AG10803 (cell line): Measurements from ENCODE around the gene POLDIP2.

Source experiments
- DNase-seq: peaks from one replicate; pipeline ENCODE4 v3.0.0; 2010; ENCODE audit warnings: low read depth
- H3K4me3 ChIP-seq: 2 replicates; pipeline ENCODE4 v1.5.1; 2011; ENCODE audit warnings: mild to moderate bottlenecking, low read length, control low read depth
- CTCF ChIP-seq: conservative IDR thresholded peaks from 2 replicates; pipeline ENCODE4 v1.5.1; 2011; ENCODE audit warnings: mild to moderate bottlenecking, low read length, control low read depth, inconsistent platforms

POLDIP2 gene, protein sequence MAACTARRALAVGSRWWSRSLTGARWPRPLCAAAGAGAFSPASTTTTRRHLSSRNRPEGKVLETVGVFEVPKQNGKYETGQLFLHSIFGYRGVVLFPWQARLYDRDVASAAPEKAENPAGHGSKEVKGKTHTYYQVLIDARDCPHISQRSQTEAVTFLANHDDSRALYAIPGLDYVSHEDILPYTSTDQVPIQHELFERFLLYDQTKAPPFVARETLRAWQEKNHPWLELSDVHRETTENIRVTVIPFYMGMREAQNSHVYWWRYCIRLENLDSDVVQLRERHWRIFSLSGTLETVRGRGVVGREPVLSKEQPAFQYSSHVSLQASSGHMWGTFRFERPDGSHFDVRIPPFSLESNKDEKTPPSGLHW

DNA sequence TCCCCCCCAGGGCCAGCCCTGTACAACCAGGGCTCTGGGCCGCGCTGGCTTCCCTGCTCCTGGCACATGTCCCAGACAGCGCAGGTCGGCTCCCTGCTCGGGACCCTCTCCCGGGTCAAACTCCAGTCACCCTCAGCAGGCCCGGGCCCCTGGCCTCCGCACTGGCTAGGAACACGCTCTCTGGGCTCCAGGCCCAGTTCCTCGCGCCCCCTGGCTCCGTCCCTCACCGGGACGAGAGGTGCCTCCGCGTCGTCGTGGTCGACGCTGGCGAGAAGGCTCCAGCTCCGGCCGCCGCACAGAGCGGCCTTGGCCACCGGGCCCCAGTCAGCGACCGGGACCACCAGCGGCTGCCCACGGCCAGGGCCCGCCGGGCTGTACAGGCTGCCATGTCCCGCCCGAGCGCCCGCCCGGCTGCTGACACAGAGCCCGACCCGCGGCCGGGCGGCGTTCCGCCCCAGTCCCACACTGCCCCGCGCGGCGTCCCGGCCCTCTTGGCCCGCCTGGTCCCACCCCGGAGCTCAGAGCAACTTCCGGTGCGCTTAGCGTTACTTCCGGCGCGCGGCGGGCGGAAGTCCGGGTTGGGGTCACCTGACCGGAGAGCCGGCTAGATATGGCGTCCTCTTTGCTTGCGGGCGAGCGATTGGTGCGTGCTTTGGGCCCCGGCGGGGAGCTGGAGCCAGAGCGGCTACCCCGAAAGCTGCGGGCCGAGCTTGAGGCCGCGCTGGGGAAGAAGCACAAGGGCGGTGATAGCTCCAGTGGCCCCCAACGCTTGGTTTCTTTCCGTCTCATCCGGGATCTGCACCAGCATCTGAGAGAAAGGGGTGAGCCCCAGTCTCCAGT is at the start of gene POLDIP2:
POLDIP2 (minus strand) TSS at position 467 of the 840 bp plus-strand sequence; CDS start at position 388, 79 bp downstream.
- H3K4me3 ChIP-seq, result peak within 1 kb of the TSS; percentile 95
- TF ChIP-seq CTCF, result no peak
- DNase-seq, result peak; percentile 95

DNA sequence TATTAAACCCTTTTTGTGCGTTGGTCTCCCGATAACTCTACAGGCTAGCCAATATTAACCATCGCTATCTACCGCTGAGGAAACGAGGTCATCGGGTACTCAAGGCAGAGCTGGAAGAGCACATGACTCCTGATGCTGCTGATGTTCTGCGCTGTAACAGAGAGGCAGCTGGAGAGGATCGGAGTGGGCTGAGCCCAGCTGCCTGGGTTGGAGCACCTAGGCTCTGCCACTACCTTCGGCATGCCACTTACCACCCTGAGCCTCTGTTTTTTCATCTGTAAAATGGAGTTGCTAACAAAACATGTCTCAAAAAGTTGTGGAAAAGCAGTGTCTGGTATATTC is 49.1 kb upstream of the POLDIP2 start:
- peak overlapping the region; percentile 68 for H3K4me3 ChIP-seq
- DNase-seq, result no peak
- TF ChIP-seq CTCF, result no peak

DNA sequence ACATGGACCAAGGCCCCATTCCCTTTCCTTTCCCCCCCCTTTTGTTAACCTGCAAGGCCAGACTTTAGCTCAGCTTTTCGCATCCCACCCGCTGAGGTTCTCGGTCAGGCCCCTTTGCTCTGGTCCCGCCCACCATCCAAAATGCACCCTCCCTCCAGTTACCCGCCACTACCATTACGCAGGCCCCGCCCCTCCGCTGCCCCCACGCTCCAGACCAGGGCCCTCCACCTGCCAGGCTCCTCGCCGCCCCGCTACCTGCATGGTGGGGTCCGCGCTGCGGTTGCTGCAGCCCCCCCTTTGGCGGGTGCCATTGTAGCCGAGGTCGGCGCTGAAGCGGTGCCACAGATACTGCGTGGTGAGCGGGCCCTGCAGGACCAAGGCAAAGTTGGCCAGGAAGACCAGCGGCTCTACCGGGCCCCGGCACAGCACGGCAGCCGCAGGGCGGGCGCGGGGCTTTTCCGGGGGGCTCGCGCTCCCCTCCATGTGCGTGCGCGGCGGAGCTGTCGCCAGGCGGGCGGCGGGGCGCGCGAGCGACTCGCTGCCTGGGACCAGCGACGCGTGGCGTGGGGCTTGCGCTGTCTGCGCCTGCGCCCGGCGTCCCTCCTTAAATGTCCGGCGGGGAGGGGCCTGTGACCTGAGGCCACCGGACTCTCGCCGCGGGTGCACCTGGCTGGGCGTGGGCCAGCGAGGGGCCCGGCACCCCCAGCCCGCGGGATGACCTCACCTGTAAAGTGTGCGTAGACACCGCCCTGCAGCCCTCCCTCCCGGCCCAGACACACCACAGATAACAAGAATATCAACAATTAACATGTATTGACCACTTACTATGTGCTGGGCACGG is 48.5 kb upstream of the POLDIP2 start, which contains the start of gene SLC46A1:
SLC46A1 (minus strand) TSS at position 581 of the 841 bp plus-strand sequence; CDS start at position 483, 98 bp downstream.
- H3K4me3 ChIP-seq, result peak within 1 kb of the TSS; percentile 68
- peak; percentile 26 for DNase-seq
- no peak for TF ChIP-seq CTCF

DNA sequence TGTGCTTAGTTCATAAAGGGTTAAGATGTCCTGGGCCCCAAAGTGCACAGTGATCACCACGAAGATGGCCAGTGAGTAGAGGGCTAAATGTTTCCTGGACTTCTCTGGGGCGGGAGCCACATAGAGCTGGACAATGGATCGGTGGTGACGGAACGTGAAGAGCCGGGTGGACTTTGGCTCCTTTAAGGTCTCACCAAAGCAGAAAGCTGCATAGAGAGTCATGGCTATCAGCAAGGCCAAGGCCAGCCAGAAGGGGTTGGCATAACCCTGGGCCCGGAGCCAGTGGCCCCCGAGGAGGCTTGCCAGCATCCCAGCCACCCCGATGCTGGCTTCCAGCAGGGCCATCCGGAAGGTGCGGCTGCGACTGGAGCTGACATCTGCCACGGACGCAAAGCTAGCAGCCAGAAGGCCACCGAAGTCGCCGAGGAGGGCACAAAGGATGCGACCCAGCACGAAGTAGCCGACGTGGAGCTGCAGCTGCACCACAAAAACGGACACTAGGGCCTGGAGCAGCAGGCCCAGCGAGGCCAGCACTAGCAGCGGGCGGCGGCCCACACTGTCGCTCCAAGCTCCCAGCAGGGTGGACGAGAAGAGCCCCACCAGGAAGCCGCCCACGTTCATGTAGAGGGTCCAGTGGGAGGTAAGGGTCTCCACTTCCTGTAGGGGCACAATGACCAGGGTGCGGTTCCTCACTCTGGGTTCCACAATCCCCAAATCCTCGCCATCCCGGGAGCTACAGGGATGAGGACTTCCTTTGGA is 47.7 kb upstream of the POLDIP2 start:
- DNase-seq, result no peak
- H3K4me3 ChIP-seq, result peak overlapping the region; percentile 68
- no peak for TF ChIP-seq CTCF

DNA sequence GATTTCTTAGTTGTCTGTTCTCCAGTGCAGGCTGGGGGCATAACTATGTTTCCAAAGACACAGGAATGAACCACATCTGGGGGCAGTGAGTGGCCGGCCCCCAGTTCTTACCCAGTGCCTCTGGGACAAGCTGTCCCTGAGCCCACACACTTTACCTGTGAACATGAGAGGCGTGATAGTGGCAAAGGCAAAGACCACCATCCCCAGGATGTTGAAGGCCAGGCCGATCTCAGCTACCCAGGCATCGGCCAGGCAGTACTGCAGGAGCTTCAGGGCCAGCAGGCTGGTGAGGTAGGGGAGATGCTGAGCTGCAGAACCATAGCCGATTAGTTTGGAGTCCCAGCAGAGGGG is 47.1 kb upstream of the POLDIP2 start:
- DNase-seq, result no peak
- no peak for TF ChIP-seq CTCF
- no peak overlapping the region; the same call in 1 of the 2 replicates for H3K4me3 ChIP-seq

- no peak for DNase-seq
- no peak overlapping the region for H3K4me3 ChIP-seq
- no peak for TF ChIP-seq CTCF
These were observed 46.7 kb upstream of the POLDIP2 start for GRCh38 chr17:28404007-28404406.
